Sigmoid colon (tissue), 7 donors: ENCODE measurements around the gene CCDC192. TPM values are rescaled to one million over a fixed set of nuclear protein-coding genes. Genes with fewer than 3 reads are reported as not detected.

ENCODE experiments used
- DNase-seq: peaks from one replicate; pipeline ENCODE4 v3.0.0-alpha.2; 2019
- H3K27ac ChIP-seq, 4 donors: fragments of 200-600 bp; sonication (generic); one replicate each; pipeline ENCODE4 v1.5.1; 2016 to 2019; ENCODE audit warnings: mild to moderate bottlenecking in 1 of 4
- H3K27me3 ChIP-seq, 3 donors: fragments of 200-600 bp; sonication (generic); one replicate each; pipeline ENCODE4 v1.5.1; 2019; ENCODE audit warnings: mild to moderate bottlenecking in 1 of 3
- H3K36me3 ChIP-seq, 4 donors: fragments of 200-600 bp; sonication (generic); one replicate each; pipeline ENCODE4 v1.5.1; 2016 to 2019
- H3K4me1 ChIP-seq, 4 donors: fragments of 200-600 bp; sonication (generic); one replicate each; pipeline ENCODE4 v1.5.1; 2017 to 2019
- H3K4me3 ChIP-seq, 4 donors: fragments of 200-600 bp; sonication (generic); one replicate each; pipeline ENCODE4 v1.5.1; 2017 to 2019; ENCODE audit warnings: mild to moderate bottlenecking in 2 of 4, moderate library complexity in 1 of 4
- H3K9me3 ChIP-seq, 4 donors: fragments of 200-600 bp in 3 of 4; sonication (generic) in 3 of 4; one replicate each; pipeline versions ENCODE4 v1.5.1 to v1.6.1; 2013 to 2019
- CTCF ChIP-seq, 4 experiments: fragments of 450-650 bp in 3 of 4; fragments of 200-600 bp in 1 of 4; IDR thresholded peaks; one replicate each; pipeline ENCODE4 v1.5.1; 2016 to 2019; ENCODE audit warnings: antibody characterized with exemption in 4 of 4, mild to moderate bottlenecking in 3 of 4, moderate library complexity in 2 of 4
- EP300 ChIP-seq, 4 donors: sonication (generic); formaldehyde crosslinking; IDR thresholded peaks; one replicate each; pipeline ENCODE4 v1.6.1; 2017; ENCODE audit warnings: antibody characterized with exemption in 4 of 4
- POLR2A ChIP-seq, 2 donors: fragments of 450-650 bp; IDR thresholded peaks; one replicate each; pipeline ENCODE4 v1.6.1; 2016; ENCODE audit warnings: antibody characterized with exemption in 2 of 2, mild to moderate bottlenecking in 2 of 2, moderate library complexity in 2 of 2
- POLR2AphosphoS5 ChIP-seq, 4 donors: sonication (generic); formaldehyde crosslinking; IDR thresholded peaks; one replicate each; pipeline ENCODE4 v1.6.1; 2017; ENCODE audit warnings: antibody characterized with exemption in 4 of 4
- WGBS, 2 donors: extraction: QIAGEN DNeasy Blood & Tissue Kit; methylation state at CpG; one replicate each; pipeline ENCODE4 v1.1.7; 2013; 5-methylcytosine and 5-hydroxymethylcytosine counted together
- intact Hi-C: fragments of 100-400 bp; cut with DNase I; formaldehyde crosslinking; loops from one replicate; pipeline ENCODE4 v1.15.1; 2023
- polyA plus RNA-seq, 3 donors: library from polyadenylated mRNA; stranded (reverse); fragments of 200-250 nt; gene quantifications; one replicate each; pipeline ENCODE4 v1.2.3, GENCODE V29; 2013
- total RNA-seq, 4 donors: library from RNA; depleted of rRNA; stranded (reverse); fragments of >200 nt; gene quantifications; one replicate each; pipeline ENCODE4 v1.1.0, GENCODE V29; 2016
- donor health status: healthy with polysubstance abuse.
- donor health status: Bipolar disorder and iron deficiency.
- donor health status: healthy.

CCDC192 gene
- total and polyA plus RNA-seq, 7 donors: 0.36 to 2.4 TPM; not detected in 5

- DNase-seq: no peak
- intact Hi-C loops: no loop called here
- H3K27ac ChIP-seq: no peak overlapping the region
- H3K36me3 ChIP-seq: no peaks in the 10 kb centered on the region
- TF ChIP-seq EP300 (IDR thresholded peaks at IDR 0.05) (no peak), POLR2A (IDR thresholded peaks at IDR 0.05) (no peak), POLR2AphosphoS5 (IDR thresholded peaks at IDR 0.05) (no peak), CTCF (IDR thresholded peaks at IDR 0.05) (no peak)
- H3K9me3 ChIP-seq: no peaks in the 10 kb centered on the region
- no peak overlapping the region for H3K4me3 ChIP-seq
- WGBS, 2 donors: 16 to 65% methylated on average over 1 of the region's 1 CpG
- H3K27me3 ChIP-seq: no peaks in the 10 kb centered on the region
- H3K4me1 ChIP-seq: no peaks in the 10 kb centered on the region
These were observed 182.0 kb downstream of the CCDC192 start for GRCh38 chr5:127885176-127885575.

GRCh38 chr5:127886081-127886480 is 182.9 kb downstream of the CCDC192 start:
- no peak for TF ChIP-seq EP300 (IDR thresholded peaks at IDR 0.05)
- TF ChIP-seq POLR2AphosphoS5 (IDR thresholded peaks at IDR 0.05): no peak
- TF ChIP-seq POLR2A (IDR thresholded peaks at IDR 0.05): no peak
- TF ChIP-seq CTCF (IDR thresholded peaks at IDR 0.05): no peak
- WGBS, 2 donors: 18 to 62% methylated on average over 3 of the region's 3 CpGs
- no peaks in the 10 kb centered on the region for H3K36me3 ChIP-seq
- H3K27ac ChIP-seq: no peak overlapping the region
- intact Hi-C loops: no loop called here
- no peak overlapping the region for H3K4me3 ChIP-seq
- no peaks in the 10 kb centered on the region for H3K4me1 ChIP-seq
- H3K27me3 ChIP-seq: no peaks in the 10 kb centered on the region
- DNase-seq: no peak
- H3K9me3 ChIP-seq: no peaks in the 10 kb centered on the region

GRCh38 chr5:127887282-127887681 is 184.1 kb downstream of the CCDC192 start:
- Histone ChIP-seq H3K4me3 (no peak overlapping the region), H3K4me1 (peaks cover 0 to 3% (median 1%) of the 10 kb centered on the region in 4 donors), H3K36me3 (no peaks in the 10 kb centered on the region), H3K27me3 (no peaks in the 10 kb centered on the region), H3K9me3 (no peaks in the 10 kb centered on the region), H3K27ac (no peak overlapping the region)
- TF ChIP-seq POLR2AphosphoS5 (IDR thresholded peaks at IDR 0.05): no peak
- TF ChIP-seq POLR2A (IDR thresholded peaks at IDR 0.05): no peak
- TF ChIP-seq CTCF (IDR thresholded peaks at IDR 0.05): no peak
- intact Hi-C loops: no loop called here
- no peak for DNase-seq
- 96 to 100% methylated on average over 1 of the region's 1 CpG for WGBS, 2 donors

- Histone ChIP-seq H3K36me3 (no peaks in the 10 kb centered on the region), H3K27ac (no peak overlapping the region), H3K4me1 (peaks cover 0 to 8% (median 7%) of the 10 kb centered on the region in 4 donors), H3K4me3 (no peak overlapping the region), H3K9me3 (no peaks in the 10 kb centered on the region), H3K27me3 (no peaks in the 10 kb centered on the region)
- no peak for DNase-seq
- TF ChIP-seq EP300 (IDR thresholded peaks at IDR 0.05) (no peak), POLR2AphosphoS5 (IDR thresholded peaks at IDR 0.05) (no peak), CTCF (IDR thresholded peaks at IDR 0.05) (no peak), POLR2A (IDR thresholded peaks at IDR 0.05) (no peak)
- intact Hi-C loops: no loop called here
- 97 to 99% methylated on average over 1 of the region's 1 CpG for WGBS, 2 donors
These were observed 188.8 kb downstream of the CCDC192 start for GRCh38 chr5:127891942-127892341.

GRCh38 chr5:127892467-127893207 is 189.4 kb downstream of the CCDC192 start:
- Histone ChIP-seq H3K4me3 (no peak overlapping the region), H3K4me1 (peaks cover 0 to 8% (median 7%) of the 10 kb centered on the region in 4 donors), H3K9me3 (no peaks in the 10 kb centered on the region), H3K27me3 (no peaks in the 10 kb centered on the region), H3K27ac (no peak overlapping the region), H3K36me3 (no peaks in the 10 kb centered on the region)
- 59 to 62% methylated on average over 6 of the region's 6 CpGs for WGBS, 2 donors
- no peak for TF ChIP-seq CTCF (IDR thresholded peaks at IDR 0.05)
- no peak for TF ChIP-seq POLR2AphosphoS5 (IDR thresholded peaks at IDR 0.05)
- TF ChIP-seq EP300 (IDR thresholded peaks at IDR 0.05): no peak
- TF ChIP-seq POLR2A (IDR thresholded peaks at IDR 0.05): no peak
- intact Hi-C loops: no loop called here
- DNase-seq: no peak
